GM03348 (cell line): ENCODE measurements around the gene RHEB.

Source experiments
- DNase-seq: peaks from one replicate; pipeline ENCODE4 v3.0.0; 2012; ENCODE audit warnings: low spot score

The RHEB gene

DNA sequence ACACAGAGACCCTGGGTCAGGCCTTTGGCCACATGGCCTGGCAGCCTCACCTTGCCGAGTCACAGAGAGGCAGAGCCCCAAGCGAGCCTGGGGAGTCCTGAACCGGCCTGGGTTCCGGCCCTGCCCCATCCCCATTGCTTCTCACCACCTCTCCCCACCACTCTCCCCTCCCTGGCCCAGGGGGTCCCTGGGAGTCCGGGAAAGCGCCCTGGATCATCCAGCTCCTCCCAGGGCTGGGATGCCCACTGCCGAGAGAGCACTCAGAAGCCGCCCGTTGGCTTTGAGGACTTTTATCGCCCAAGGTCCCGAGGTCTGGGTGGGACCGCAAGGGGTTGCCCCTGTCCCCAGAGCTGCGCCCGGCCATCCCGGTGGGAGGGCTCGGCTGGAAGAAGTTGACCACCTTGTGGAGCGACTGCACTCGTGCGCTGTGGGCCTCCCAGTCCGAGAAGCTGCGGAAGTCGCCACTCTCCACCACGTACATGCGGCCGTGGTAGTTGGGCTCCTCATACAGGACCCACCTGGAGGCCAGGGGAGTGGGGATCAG lies 87.9 kb downstream of the RHEB start:
- DNase-seq, result peak; percentile 6

DNA sequence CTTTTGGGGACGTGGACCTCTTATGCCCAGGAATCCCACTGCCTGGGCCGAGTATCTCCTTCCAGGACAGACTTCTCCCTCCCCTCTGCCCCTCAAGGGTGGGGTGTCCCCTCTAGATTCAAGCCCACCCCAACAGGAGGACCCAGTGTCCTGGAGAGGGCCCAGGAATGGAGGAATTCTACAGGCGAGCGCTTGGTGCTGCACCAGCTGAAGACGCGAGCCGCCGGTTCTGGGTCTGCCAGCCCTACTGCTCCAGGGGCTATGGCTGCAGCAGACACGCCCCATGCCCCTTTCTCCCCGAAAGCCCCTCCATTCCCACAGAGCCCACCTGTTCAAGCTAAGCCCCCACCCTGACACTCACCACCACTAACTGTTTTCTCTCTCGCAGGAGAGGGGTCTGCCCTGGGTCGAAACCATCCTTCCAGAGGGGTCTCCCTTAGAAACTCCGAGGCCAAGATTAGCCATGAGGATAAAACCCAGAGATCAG lies 88.4 kb downstream of the RHEB start:
- DNase-seq, result peak; percentile 4

DNA sequence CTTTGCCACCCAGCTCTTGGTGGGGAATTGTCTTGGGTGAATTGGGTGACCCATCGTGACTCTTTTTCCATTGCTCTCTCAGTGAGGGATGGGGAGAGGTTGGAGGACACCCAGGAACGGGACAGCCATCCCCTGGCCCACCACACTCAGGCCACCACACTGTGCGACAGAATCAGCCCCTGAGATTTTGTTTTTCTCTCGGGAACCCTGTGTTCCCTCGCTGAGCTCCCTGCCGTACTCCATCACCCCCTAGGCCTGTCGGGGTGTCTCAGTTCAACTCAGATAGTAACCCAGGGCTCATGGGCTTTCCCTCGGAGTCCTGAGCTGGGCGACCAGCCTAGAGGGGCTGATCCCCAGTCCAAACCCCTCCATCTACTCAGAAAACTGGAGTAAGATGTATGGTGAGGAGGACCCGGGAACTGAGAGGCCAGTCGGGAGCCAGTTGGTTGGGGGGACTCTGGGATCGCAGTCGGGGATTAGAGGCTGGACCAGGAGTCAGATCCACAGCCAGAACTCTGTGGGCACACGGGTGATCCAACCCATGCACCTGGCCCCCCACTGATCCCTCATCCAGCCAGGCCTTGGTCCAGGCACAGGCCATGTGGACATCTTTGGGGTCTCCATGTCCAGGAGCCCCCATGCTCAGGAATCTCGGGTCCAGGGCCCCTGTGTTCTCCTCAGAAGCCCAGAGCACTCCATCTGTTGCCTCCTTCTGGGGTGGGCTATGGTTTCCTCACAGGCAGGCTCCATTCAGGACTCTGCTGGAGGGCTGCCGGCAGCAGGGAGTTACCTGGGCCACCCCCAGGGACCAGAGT lies 89.1 kb downstream of the RHEB start:
- no peak for DNase-seq

DNA sequence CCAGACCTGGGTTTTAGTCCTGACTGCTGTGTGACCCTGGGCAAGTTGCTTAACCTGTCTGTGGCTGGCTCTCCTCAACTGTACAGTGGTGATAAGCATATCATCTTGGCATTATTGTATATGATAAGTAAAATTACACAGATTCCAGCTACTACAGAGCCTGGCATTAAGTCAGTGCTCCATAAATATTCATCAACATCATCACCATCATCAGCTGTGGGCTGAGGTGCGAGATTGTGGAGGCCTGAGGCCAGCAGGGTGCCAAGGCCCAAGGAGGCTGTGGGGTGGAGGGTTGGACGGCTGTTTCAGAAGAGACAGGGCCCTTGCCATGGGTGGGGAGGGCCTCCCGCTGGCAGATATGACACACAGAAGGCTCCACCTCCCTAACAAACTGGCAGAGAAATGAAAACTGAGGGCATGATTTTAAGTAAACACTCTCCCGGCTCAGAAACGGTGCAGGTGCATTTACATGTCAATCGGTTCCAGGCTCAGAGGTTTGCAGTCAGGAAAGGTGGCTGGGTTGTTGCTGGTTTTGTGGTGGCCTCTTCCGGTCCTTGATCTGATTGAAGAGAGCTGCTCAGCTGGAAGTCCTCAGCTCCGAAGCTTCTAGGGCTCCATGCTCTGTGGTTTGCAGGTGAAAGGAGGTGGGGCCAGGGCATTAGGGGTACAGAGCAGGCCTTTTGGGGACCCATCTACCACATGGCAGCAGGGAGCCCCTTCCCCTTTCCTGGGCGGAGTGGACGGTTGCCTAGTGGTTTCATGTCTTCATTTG lies 89.9 kb downstream of the RHEB start:
- no peak for DNase-seq

DNA sequence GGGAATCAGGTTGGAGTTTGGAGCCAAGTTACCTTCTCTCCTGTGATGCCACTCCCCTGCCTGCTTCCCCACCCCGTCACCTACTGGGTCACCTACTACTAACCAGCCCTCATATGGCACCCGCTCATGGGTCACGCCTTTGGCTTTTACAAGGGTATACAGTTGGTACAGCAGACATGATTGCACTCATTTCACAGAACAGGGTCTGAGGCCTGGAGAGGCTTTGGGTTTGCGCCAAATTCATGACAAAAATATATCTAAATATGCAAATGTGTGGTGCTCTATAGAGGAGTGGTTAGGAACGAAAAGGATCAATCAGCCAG lies 90.5 kb downstream of the RHEB start:
- no peak for DNase-seq

DNA sequence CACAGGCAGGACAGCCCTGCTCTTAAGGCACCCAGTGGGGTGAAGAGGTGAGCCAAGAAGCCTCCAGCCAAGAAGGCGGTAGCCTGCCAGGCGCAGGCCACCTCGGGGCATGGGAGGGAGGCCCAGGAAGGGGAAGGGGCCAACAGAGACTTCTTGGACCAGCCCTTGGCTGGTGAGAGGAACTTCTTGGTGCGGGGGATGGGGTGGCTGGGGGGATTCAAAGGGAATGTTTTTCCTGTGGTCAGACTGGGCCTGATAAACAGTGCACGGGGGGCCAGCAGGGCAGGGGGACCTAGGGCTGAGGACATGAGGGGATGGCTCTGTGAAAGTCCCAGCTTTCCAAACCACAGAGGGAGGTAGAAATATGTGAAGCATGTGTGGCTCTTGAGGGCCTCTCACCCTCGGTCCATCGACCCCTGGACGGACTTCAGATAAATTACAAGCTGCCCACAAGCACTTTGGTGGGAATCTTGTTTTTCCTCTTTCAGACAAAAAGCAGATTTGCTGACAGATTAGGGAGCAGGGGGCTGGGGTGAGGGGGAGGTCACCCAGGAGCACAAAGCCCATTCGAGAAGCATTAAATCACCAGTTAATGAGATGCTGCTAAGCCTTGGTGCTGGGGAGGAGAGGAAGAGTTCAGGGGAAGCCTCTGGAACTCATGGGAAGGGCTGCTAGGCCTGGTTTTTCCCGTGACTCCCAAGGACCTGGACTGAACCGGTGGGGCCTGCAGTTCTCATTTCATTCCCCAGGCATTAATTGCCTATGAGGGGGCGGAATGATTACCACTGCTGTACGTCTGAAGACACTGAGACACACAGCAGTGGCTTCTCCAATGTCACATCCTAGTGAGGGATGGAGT lies 91.1 kb downstream of the RHEB start:
- DNase-seq, result peak; percentile 48

DNA sequence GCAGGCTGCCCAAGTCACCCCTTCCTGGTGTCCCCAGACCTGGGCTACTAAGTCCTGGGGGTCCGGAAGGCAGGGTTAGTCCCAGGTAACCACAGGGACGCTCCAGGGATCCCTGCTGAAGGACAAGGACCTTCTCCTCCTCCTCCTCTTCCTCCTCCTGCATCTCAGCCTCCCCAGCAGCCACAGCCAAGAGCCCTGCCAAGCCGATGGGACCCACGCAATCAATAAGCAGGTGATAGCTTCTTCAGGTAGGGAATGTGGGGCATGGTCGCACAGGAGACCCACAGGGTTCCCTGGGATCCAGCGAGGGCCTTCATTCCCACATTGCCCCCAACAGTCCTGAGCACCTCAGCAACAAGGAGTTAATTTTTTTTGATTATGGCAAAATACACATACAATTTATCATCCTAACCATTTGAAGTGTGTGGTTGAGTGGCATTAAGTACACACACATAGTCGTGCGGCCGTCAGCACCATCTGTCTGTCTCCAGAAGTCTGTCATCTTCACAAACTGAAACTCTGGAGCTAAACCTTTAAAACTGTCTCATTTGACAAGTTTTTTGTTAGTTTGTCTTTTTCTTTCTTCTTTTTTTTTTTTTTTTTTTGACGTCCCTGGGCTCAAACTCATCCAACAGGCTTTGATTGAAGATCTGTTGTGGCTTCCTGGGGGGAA lies 91.9 kb downstream of the RHEB start:
- no peak for DNase-seq

DNA sequence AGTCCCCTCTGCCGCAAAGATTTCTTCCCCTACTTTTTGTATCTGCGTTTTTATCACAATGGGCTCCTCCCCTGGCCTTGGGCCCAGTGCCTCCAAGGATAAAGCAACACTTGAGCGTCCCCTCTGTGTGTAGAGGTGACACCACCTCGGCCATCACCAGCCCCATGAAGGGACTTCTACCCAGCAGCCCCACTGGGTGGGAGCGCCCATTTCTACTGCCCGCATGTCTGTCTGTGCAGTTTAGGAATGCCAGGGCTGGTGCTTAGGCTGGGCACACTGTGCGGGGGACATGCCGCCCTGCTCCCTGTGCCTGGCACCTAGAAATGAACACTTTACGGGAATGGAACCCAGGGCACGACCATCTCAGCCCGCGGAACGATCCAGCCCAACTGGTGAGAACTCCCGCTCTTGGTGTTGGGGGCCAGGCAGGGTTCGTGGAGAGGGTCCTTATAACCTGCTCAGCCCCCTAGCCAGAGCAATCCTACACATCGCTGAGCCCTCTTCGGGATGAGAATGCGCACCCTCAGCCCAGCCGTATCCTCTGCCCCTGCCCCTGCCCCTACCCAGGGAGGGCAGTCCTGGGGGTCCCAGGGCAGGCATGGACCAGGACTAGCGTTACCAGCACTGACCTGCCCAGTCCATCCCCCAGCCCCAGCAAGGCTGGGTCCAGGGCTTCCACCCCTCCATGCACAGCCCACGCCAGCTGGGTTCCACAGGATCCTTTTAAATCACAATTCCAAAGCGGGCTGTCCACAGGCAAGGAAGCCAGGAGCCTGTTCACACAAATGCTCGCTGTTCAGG lies 92.6 kb downstream of the RHEB start:
- no peak for DNase-seq

DNA sequence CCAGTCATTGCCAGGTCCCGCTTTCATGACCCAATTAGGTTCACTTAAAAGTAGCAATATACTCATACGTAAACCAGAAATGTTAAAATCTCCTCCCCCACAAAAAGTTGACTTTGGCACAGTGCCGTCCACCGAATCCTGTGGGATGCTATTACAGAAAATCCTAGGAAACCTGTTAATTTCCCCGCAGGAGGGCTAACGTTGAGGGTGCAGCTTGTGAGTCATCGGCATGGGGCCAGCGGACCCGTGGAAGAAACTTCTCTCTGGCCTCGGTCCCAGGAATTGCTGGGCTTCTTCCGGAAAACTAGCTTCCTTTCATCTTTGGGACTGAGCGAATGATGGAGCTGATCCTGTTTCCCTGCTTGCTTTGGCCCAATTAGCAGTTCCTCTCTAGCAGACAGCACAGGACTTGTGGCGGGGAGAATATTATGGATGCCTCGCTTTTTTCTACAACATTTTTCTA lies 93.2 kb downstream of the RHEB start:
- peak; percentile 60 for DNase-seq

DNA sequence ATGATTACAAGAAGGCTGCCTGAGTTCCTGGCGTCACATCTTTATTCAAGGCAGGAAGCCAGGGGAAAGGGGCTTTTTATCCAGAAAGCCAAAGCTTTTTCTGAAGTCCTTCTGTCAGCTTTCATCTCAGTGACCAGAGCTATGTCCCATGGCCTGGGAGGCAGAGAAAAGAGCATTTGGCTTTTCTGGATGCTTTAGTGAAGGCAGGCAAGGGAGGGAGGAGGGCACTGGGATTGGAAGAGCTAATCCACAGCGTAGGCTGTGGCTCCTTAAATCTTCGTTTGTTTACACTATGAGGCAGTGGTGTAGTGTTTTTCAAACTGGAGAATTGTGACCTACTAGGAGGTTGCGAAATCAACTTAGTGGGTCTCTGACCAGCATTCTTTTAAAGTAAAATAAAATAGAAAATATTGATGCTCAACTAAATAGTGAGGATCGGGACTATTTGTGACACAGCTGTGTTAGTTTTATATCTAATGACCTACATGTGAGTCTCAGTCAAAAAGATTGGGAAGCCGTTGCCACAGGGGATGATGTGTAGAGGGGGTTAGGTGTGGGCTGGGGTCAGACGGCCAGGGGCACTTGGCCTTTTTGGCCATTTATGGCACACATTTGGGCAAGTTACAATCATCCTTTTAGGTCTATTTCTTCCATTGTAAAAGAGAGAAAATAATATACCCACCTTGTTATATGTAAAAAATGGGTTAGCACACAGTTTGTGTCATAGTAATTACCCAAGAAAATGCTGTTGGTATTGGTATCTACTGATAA lies 93.8 kb downstream of the RHEB start:
- DNase-seq, result peak; percentile 65

DNA sequence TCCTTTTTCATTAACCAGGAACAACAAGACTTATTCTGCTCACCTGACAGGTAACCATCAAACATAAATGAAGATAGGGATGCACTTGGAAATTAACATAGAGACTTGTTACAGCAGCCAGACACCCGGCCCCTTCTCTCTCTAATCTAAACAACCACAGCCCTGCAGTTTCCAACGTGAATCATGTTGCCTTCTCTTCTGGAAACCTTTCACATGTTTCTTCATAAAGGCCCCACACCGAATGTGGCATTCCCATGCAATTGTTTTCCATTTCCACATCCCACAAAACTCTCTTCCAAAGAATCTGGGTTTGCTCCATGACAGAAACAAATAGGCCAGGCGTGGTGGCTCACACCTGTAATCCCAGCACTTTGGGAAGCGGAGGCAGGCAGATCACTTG lies 94.9 kb downstream of the RHEB start:
- no peak for DNase-seq

DNA sequence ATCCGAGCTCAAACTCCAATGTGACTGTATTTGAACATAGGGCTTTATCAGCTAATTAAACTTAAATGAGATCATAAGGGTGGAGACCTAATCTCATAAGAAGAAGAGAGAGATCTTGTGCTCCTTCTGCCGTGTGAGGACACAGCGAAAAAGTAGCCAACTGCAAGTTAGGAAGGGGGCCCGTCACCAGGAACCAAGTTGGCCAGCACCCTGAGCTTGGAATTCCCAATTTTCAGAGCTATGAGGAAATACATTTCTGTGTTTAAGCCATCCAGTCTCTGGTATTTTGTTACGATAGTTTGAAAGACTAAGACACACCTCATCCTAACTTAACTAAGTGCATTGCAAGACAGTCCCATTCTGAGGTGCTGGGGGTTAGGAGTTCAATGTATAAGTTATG lies 95.8 kb downstream of the RHEB start:
- no peak for DNase-seq

DNA sequence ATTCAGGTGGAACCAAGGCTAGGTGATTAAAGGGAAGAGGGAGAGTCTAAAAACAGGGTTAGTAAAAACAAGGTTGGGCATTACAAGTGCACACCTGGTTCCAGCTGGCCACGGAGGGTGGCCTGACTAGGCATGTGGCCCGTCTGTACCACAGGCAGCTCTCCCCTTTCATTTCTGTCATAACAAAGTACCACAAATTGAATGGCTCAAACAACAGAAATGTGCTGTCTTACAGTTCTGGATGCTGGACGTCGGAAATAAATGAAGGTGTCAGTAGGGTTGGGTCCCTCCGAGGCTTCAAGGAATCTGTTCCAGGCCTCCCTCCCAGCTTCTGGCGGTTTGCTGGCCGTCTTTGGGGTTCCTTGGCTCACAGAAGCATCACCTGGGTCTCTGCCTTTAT lies 96.5 kb downstream of the RHEB start:
- no peak for DNase-seq

DNA sequence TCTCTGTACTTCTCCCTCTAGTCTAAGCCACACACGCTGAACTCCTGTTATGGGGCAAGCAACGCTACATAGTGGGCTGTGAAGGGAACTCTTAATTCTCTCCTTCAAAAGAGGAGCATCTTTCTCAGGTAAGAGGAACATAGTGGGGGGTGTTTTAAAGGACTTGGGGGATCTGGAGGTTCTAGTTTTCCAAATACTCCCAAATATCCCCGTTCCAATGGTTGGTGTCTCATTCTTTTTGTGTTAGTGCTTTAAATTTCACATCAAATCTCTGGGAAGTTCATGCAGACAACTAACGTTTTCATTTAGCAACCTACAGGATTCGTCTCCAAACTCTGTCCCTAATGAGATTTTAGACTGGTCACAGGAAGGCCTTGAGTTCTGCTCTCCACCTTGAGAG lies 97.5 kb downstream of the RHEB start:
- no peak for DNase-seq

DNA sequence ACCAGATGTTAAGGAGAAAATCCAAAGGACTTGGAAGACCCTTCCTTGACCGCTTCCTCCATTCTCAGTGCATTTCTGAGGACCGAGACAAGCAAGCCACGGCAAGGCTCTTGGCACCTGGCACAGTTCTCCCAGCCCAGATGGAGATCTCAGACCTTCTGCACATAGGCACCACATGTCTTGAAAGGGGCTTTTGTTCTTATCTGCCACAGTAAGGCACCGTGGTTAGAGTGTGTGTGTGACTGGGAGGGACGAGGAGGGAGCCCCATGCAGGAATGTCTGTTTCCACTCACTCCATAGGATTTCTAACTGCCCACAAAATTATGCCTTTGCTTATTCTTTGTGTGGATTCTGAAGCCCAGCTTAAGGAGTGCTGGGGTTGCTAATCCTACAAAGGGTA lies 99.6 kb downstream of the RHEB start:
- no peak for DNase-seq

DNA sequence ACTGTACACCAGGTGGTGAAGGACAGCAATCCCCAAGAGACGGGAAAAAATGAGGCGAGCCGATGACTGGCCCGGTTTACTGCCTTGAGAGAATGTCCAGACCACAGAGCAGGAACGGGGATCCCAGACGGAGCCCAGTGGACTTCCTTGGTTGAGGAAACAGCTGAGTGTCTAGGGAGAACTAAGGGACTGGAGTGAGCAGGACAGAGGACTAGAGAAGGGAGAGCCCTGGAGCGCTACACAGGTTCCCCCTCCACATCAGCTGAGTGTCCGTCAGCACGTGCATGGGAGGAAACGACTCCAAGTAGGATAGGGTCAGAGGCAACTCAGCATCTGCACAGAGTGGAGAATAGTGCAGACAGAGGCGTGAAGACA lies 102.8 kb downstream of the RHEB start:
- no peak for DNase-seq

DNA sequence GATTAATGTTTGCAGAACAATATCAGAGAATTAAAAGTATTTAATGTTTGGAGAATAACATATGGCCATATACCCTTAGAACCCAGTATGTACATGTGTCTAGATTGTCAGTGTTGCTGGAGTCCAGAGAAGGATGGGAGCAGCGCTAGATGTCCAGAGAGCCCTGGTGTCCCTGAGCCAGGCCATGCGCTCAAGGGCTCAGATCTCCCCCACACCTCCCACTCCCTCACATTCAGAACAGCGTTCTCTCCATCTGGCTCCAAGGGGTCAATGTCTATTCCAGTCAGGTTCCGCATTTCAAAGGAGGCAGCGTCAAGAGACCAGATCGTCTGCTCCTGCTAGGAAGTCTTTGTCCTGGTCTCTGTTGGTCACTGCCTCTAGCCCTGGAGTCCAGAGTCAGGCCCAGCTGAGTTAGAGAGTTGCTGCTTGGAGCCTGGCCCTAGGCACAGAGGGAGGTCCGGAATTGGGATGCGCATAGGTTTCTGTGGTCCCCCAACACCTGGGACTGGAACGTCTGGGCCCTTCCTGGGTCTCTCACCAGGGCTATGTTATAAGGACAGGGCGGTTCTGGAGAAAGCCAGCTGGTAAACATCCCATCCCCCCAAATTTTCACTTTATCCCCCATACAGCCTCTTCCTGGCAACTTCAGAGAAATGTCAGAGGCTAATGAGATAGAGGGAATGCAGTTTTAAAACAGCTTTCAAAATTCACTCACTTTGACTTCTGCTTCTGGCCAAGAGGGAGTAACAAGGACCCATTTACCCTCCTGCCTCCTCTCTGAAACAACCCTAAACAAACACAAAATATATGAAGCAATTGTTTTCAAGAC lies 103.4 kb downstream of the RHEB start:
- DNase-seq, result no peak
